ENCODE measurements around the gene PLGRKT.
"Not testable (repeated sequence)": the region's sequence is repeated elsewhere in the genome, so short reads cannot be mapped to it uniquely, and the experiment has no call there.

Gene PLGRKT

GRCh38 chr9:5450359-5451091 is 12.8 kb upstream of the PLGRKT start, which contains the start of gene CD274:
TSS of gene CD274 (plus strand) at chr9:5450542. CDS start at chr9:5456114, 5,572 bp downstream.
- DNase-seq (ENCODE audit: low read depth): peak; percentile 83

- no peak for DNase-seq (ENCODE audit: low read depth)
Observed at GRCh38 chr9:5449521-5450358, 12.0 kb upstream of the PLGRKT start.

- DNase-seq (ENCODE audit: low read depth): no peak
Observed at GRCh38 chr9:5448461-5449435, 11.0 kb upstream of the PLGRKT start.

- DNase-seq (ENCODE audit: low read depth): no peak
Observed at GRCh38 chr9:5448016-5448415, 10.3 kb upstream of the PLGRKT start.

- DNase-seq (ENCODE audit: low read depth): no peak
Observed at GRCh38 chr9:5447337-5447736, 9.6 kb upstream of the PLGRKT start.

GRCh38 chr9:5446451-5447236 is 8.9 kb upstream of the PLGRKT start:
- no peak for DNase-seq (ENCODE audit: low read depth)

- no peak for DNase-seq (ENCODE audit: low read depth)
Observed at GRCh38 chr9:5445886-5446285, 8.2 kb upstream of the PLGRKT start.

- not testable (repeated sequence) for DNase-seq (ENCODE audit: low read depth)
Observed at GRCh38 chr9:5445096-5445495, 7.4 kb upstream of the PLGRKT start.

GRCh38 chr9:5443850-5444249 is 6.1 kb upstream of the PLGRKT start:
- no peak for DNase-seq (ENCODE audit: low read depth)

GRCh38 chr9:5442400-5443011 is 4.8 kb upstream of the PLGRKT start:
- DNase-seq (ENCODE audit: low read depth): peak; percentile 54

- DNase-seq (ENCODE audit: low read depth): no peak
Observed at GRCh38 chr9:5441043-5441442, 3.3 kb upstream of the PLGRKT start.

GRCh38 chr9:5440426-5440825 is 2.7 kb upstream of the PLGRKT start:
- no peak for DNase-seq (ENCODE audit: low read depth)

- peak; percentile 10 for DNase-seq (ENCODE audit: low read depth)
Observed at GRCh38 chr9:5438301-5439162, 807 bp upstream of the PLGRKT start.

GRCh38 chr9:5436441-5436840 is 1.3 kb downstream of the PLGRKT start:
- no peak for DNase-seq (ENCODE audit: low read depth)

- DNase-seq (ENCODE audit: low read depth): no peak
Observed at GRCh38 chr9:5435912-5436311, 1.8 kb downstream of the PLGRKT start.

GRCh38 chr9:5433841-5434810 is 3.6 kb downstream of the PLGRKT start:
- not testable (repeated sequence) for DNase-seq (ENCODE audit: low read depth)

GRCh38 chr9:5433328-5433727 is 4.4 kb downstream of the PLGRKT start:
- not testable (repeated sequence) for DNase-seq (ENCODE audit: low read depth)

- not testable (repeated sequence) for DNase-seq (ENCODE audit: low read depth)
Observed at GRCh38 chr9:5432890-5433289, 4.8 kb downstream of the PLGRKT start.

GRCh38 chr9:5430912-5431311 is 6.8 kb downstream of the PLGRKT start:
- DNase-seq (ENCODE audit: low read depth): no peak
